Endothelial cell of umbilical vein (primary cell): ENCODE data around the gene OPCML. TPM values are rescaled to one million over a fixed set of nuclear protein-coding genes. Genes with fewer than 3 reads are reported as not detected.

Experiments
- BruUV-seq: library from RNA; stranded (reverse); fragments of 400-500 nt; replicated peaks from 2 replicates; lab custom pipeline; 2021; lab: Mats Ljungman, UMichigan
- CTCF ChIA-PET: fragments of 300-600, 350-600 bp; sonication (Branson Sonifier 250); formaldehyde crosslinking; loops from one replicate; lab custom pipeline; 2021; ENCODE audit warnings: antibody characterized with exemption, inconsistent platforms; lab: Charles Lee
- POLR2A ChIA-PET: fragments of 300-600, 350-600 bp; sonication (Branson Sonifier 250); formaldehyde crosslinking; loops from one replicate; lab custom pipeline; 2021; ENCODE audit warnings: antibody characterized with exemption, inconsistent platforms; lab: Charles Lee
- DNase-seq: peaks from one replicate; pipeline ENCODE4 v3.0.0-alpha.2; 2011; ENCODE audit warnings: low read depth, low spot score
- FAIRE-seq: peaks from 2 replicates; lab custom pipeline; 2011; peaks lifted over from hg19 to GRCh38; lab: Jason Lieb, UNC
- H2AFZ ChIP-seq: 2 replicates; pipeline ENCODE4 v1.6.0; 2012; ENCODE audit warnings: low read depth, low read length, control low read depth, inconsistent platforms
- H3K27ac ChIP-seq: 2 replicates; pipeline ENCODE4 v1.5.1; 2011; ENCODE audit warnings: low read depth, mild to moderate bottlenecking, control low read depth, low read length, moderate library complexity; ENCODE audit not compliant: insufficient read depth
- H3K27me3 ChIP-seq, 2 experiments: 2 replicates each; pipeline versions ENCODE4 v1.6.0 to v1.6.1; 2011; ENCODE audit warnings: low read length in 2 of 2, mixed read lengths in 1 of 2; ENCODE audit not compliant: control insufficient read depth in 2 of 2, insufficient read depth in 2 of 2
- H3K36me3 ChIP-seq, 2 experiments: 2 replicates in 1 of 2; 3 replicates in 1 of 2; pipeline ENCODE4 v1.5.1; 2011; ENCODE audit warnings: low read length in 2 of 2, mild to moderate bottlenecking in 1 of 2, moderate library complexity in 1 of 2; ENCODE audit not compliant: control insufficient read depth in 2 of 2, insufficient read depth in 2 of 2; ENCODE audit errors: extremely low read depth in 1 of 2
- H3K4me1 ChIP-seq: 3 replicates; pipeline ENCODE4 v1.5.1; 2011; ENCODE audit warnings: mild to moderate bottlenecking, low read length; ENCODE audit not compliant: control insufficient read depth, insufficient read depth; ENCODE audit errors: extremely low read depth
- H3K4me2 ChIP-seq: 2 replicates; pipeline ENCODE4 v1.6.1; 2011; ENCODE audit warnings: low read length, control low read depth, mixed read lengths; ENCODE audit not compliant: insufficient read depth
- H3K4me3 ChIP-seq, 3 experiments: fragments of 200-600 bp in 1 of 3; sonication (generic), shearing (Covaris generic) in 1 of 3; replicated peaks in 1 of 3; 2 replicates each; pipeline ENCODE4 v1.5.1; 2011 to 2016; ENCODE audit warnings: control low read depth in 3 of 3, low read length in 3 of 3, mild to moderate bottlenecking in 2 of 3, inconsistent platforms in 1 of 3, low read depth in 1 of 3, moderate library complexity in 1 of 3; ENCODE audit not compliant: insufficient read depth in 1 of 3
- H3K79me2 ChIP-seq: 2 replicates; pipeline ENCODE4 v1.6.0; 2012; ENCODE audit warnings: low read length, inconsistent platforms; ENCODE audit not compliant: control insufficient read depth, insufficient read depth
- H3K9ac ChIP-seq: replicated peaks from 2 replicates; pipeline ENCODE3; 2011; ENCODE audit warnings: low read length, control low read depth; ENCODE audit not compliant: insufficient read depth; ENCODE audit errors: extremely low read depth
- H3K9me1 ChIP-seq: replicated peaks from 3 replicates; pipeline ENCODE4 v1.6.0; 2011; ENCODE audit warnings: mild to moderate bottlenecking, low read length; ENCODE audit not compliant: control insufficient read depth, insufficient read depth; ENCODE audit errors: extremely low read depth
- H3K9me3 ChIP-seq: replicated peaks from 2 replicates; pipeline ENCODE4 v1.5.1; 2012; ENCODE audit warnings: low read length, inconsistent platforms; ENCODE audit not compliant: control insufficient read depth, insufficient read depth
- H4K20me1 ChIP-seq: replicated peaks from 2 replicates; pipeline ENCODE3; 2011; ENCODE audit warnings: mild to moderate bottlenecking, low read length; ENCODE audit not compliant: control insufficient read depth, insufficient read depth; ENCODE audit errors: extremely low read depth
- EZH2 ChIP-seq: IDR thresholded peaks from 2 replicates; pipeline ENCODE4 v1.6.1; 2012; ENCODE audit warnings: borderline replicate concordance, low read depth, mild to moderate bottlenecking, moderate library complexity, low read length, inconsistent platforms; ENCODE audit not compliant: severe bottlenecking
- FOS ChIP-seq: IDR thresholded peaks from 2 replicates; pipeline ENCODE4 v1.6.1; 2011; ENCODE audit warnings: mild to moderate bottlenecking, low read length, moderate library complexity, borderline replicate concordance; ENCODE audit not compliant: insufficient read depth
- GATA2 ChIP-seq: IDR thresholded peaks from 2 replicates; pipeline ENCODE4 v1.7.0; 2011; ENCODE audit warnings: low read depth, mild to moderate bottlenecking, moderate library complexity, mixed read lengths, low read length; ENCODE audit not compliant: insufficient read length, insufficient read depth
- JUN ChIP-seq: IDR thresholded peaks from 2 replicates; pipeline ENCODE4 v1.6.1; 2011; ENCODE audit warnings: borderline replicate concordance, low read depth; ENCODE audit not compliant: insufficient read length, insufficient read depth
- MYC ChIP-seq: IDR thresholded peaks from one replicate; pipeline ENCODE4 v1.6.1; 2011; ENCODE audit warnings: mild to moderate bottlenecking, low read depth, low read length
- POLR2A ChIP-seq: IDR thresholded peaks from 2 replicates; pipeline ENCODE4 v1.6.1; 2012; ENCODE audit warnings: low read depth, mild to moderate bottlenecking, control low read depth, low read length
- POLR2AphosphoS5 ChIP-seq: IDR thresholded peaks from 2 replicates; pipeline ENCODE4 v1.6.1; 2012; ENCODE audit warnings: low read depth, mild to moderate bottlenecking, control low read depth, low read length, moderate library complexity; ENCODE audit not compliant: insufficient read depth
- dilution Hi-C: fragments of 300-500 bp; cut with MboI; formaldehyde crosslinking; loops from one replicate; pipeline ENCODE4 v1.15.0; 2019; ENCODE audit warnings: low sequenced_read_pairs; ENCODE audit not compliant: extremely low pct_ligation_motif_present
- intact Hi-C: fragments of 100-400 bp; cut with micrococcal nuclease; formaldehyde crosslinking; loops from one replicate; pipeline ENCODE4 v1.10.0; 2022
- polyA plus RNA-seq, 4 experiments: library from polyadenylated mRNA; depleted of rRNA in 3 of 4; stranded (reverse) in 3 of 4; unstranded in 1 of 4; fragments of >200 nt; gene quantifications; 2 replicates each; pipeline versions ENCODE4 v1.2.1 to v1.2.3, GENCODE V29; 2011 to 2012; ENCODE audit warnings: missing spikeins in 1 of 4
- total RNA-seq: library from RNA; stranded (reverse); gene quantifications from 2 replicates; pipeline ENCODE4 v1.2.3, GENCODE V29; 2021
- TF ChIP-seq, protein P1 (sequence below): IDR thresholded peaks from 2 replicates; pipeline ENCODE4 v1.6.1; 2011; ENCODE audit not compliant: insufficient read depth, insufficient read length
- TF ChIP-seq, protein P2 (sequence below), 2 donors: IDR thresholded peaks; 1 replicate in 1 of 2; 2 replicates in 1 of 2; pipeline ENCODE4 v1.5.1; 2011; ENCODE audit warnings: low read length in 2 of 2, mild to moderate bottlenecking in 2 of 2, moderate library complexity in 2 of 2, control low read depth in 1 of 2, inconsistent platforms in 1 of 2, low read depth in 1 of 2; ENCODE audit not compliant: insufficient read depth in 1 of 2; ENCODE audit errors: extremely low read depth in 1 of 2

Gene OPCML
- total and polyA plus RNA-seq, 2 donors (not counting 3 experiments of a cell fraction or from before 2014, with no cell fraction given), result not detected

DNA sequence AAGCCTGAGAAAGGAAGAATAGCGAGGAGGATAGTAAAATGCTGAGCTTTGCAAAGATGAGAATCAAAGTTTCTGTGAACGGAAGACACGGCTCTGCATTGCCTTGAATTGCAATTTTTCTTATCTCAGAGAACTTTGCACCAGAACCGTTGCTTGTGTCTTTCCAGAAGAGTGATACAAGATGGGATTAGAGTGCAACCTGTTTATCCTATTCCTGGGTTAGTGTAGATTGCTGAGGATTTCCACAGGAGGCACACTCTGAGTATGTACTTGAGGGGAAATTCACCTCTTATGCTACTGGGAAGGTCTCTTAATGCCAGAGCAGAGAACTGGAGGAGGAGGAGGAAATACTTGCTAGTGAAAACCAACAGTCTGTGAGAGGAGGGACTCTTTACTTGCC lies 377.5 kb downstream of the OPCML start:
- Histone ChIP-seq H3K79me2 (no peaks in the 10 kb centered on the region), H3K4me3 (no peak overlapping the region), H3K4me2 (no peak overlapping the region), H3K36me3 (no peaks in the 10 kb centered on the region), H3K9me1 (no peaks in the 10 kb centered on the region), H3K27ac (no peak overlapping the region), H3K4me1 (no peaks in the 10 kb centered on the region), H3K9me3 (no peaks in the 10 kb centered on the region), H2AFZ (no peak overlapping the region), H3K9ac (no peak overlapping the region), H4K20me1 (no peaks in the 10 kb centered on the region), H3K27me3 (no peaks in the 10 kb centered on the region)
- FAIRE-seq (no peak), DNase-seq (no peak)
- no TSS peak for BruUV-seq
- intact Hi-C loops, result no loop called here
- dilution Hi-C loops, result no loop called here
- ChIA-PET CTCF (no interaction called here), POLR2A (no interaction called here)
- no peak for TF ChIP-seq MYC
- TF ChIP-seq FOS, result no peak
- TF ChIP-seq, protein P1, sequence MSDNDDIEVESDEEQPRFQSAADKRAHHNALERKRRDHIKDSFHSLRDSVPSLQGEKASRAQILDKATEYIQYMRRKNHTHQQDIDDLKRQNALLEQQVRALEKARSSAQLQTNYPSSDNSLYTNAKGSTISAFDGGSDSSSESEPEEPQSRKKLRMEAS, result no peak
- no peak for TF ChIP-seq POLR2A
- TF ChIP-seq JUN, result no peak
- TF ChIP-seq GATA2, result no peak
- TF ChIP-seq POLR2AphosphoS5, result no peak
- TF ChIP-seq EZH2, result no peak
- TF ChIP-seq, protein P2, sequence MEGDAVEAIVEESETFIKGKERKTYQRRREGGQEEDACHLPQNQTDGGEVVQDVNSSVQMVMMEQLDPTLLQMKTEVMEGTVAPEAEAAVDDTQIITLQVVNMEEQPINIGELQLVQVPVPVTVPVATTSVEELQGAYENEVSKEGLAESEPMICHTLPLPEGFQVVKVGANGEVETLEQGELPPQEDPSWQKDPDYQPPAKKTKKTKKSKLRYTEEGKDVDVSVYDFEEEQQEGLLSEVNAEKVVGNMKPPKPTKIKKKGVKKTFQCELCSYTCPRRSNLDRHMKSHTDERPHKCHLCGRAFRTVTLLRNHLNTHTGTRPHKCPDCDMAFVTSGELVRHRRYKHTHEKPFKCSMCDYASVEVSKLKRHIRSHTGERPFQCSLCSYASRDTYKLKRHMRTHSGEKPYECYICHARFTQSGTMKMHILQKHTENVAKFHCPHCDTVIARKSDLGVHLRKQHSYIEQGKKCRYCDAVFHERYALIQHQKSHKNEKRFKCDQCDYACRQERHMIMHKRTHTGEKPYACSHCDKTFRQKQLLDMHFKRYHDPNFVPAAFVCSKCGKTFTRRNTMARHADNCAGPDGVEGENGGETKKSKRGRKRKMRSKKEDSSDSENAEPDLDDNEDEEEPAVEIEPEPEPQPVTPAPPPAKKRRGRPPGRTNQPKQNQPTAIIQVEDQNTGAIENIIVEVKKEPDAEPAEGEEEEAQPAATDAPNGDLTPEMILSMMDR (IDR thresholded peaks at IDR 0.05; ENCODE audit: extremely low read depth in 1 of 2, insufficient read depth in 1 of 2, low read depth in 1 of 2, low read length in 2 of 2), result no peak
